GM12873 (cell line): ENCODE data around the gene EIF3B.

ENCODE experiments used
- CTCF ChIP-seq: IDR thresholded peaks from 2 replicates; pipeline ENCODE4 v1.5.1; 2012; ENCODE audit warnings: low read depth, mild to moderate bottlenecking, moderate library complexity, low read length, control low read depth; ENCODE audit not compliant: insufficient read depth; ENCODE audit errors: missing control alignments

EIF3B gene

GRCh38 chr7:2314209-2314955 is 40.2 kb upstream of the EIF3B start, which contains the start of gene SNX8:
Gene SNX8, minus strand, starts transcription at chr7:2314441. Its CDS starts 20 bp downstream, at chr7:2314421.
- no peak for TF ChIP-seq CTCF

GRCh38 chr7:2315787-2316186 is 38.8 kb upstream of the EIF3B start:
- TF ChIP-seq CTCF: no peak

GRCh38 chr7:2316578-2316977 is 38.0 kb upstream of the EIF3B start:
- TF ChIP-seq CTCF: no peak

GRCh38 chr7:2317556-2318293 is 36.9 kb upstream of the EIF3B start:
- no peak for TF ChIP-seq CTCF

- TF ChIP-seq CTCF: no peak
Measured at GRCh38 chr7:2321020-2321419, 33.6 kb upstream of the EIF3B start.

GRCh38 chr7:2325162-2325561 is 29.5 kb upstream of the EIF3B start:
- no peak for TF ChIP-seq CTCF

- no peak for TF ChIP-seq CTCF
Measured at GRCh38 chr7:2326951-2327350, 27.7 kb upstream of the EIF3B start.
